ENCODE data around the gene EGLN3. TPM values are rescaled to one million over a fixed set of nuclear protein-coding genes. Genes with fewer than 3 reads are reported as not detected.

EGLN3 gene
- total RNA-seq, 1 experiment from 2014 or later: 3.1 TPM

DNA sequence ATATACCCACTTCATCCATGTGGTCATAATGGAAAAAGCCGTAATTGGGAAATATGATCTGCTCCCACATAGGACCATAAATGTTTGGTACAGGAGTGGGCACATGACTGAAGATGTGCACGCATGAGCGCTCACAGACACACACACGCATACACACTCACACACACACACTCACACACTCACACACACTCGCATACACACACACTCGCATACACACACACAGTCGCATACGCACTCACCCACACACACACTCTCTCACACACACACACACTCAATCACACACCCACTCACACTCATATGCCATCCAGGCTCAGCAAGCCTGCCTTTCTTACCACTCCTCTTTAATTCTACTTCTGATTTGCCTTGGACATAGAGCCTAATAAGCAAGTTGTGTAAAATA lies 45.6 kb upstream of the EGLN3 start:
- TF ChIP-seq, protein P1, sequence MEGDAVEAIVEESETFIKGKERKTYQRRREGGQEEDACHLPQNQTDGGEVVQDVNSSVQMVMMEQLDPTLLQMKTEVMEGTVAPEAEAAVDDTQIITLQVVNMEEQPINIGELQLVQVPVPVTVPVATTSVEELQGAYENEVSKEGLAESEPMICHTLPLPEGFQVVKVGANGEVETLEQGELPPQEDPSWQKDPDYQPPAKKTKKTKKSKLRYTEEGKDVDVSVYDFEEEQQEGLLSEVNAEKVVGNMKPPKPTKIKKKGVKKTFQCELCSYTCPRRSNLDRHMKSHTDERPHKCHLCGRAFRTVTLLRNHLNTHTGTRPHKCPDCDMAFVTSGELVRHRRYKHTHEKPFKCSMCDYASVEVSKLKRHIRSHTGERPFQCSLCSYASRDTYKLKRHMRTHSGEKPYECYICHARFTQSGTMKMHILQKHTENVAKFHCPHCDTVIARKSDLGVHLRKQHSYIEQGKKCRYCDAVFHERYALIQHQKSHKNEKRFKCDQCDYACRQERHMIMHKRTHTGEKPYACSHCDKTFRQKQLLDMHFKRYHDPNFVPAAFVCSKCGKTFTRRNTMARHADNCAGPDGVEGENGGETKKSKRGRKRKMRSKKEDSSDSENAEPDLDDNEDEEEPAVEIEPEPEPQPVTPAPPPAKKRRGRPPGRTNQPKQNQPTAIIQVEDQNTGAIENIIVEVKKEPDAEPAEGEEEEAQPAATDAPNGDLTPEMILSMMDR (IDR thresholded peaks at IDR 0.05; ENCODE audit: unreplicated experiment): no peak
- H3K36me3 Mint-ChIP-seq (ENCODE audit: insufficient read depth, unreplicated experiment): no peaks in the 10 kb centered on the region
- no peak overlapping the region for H3K27ac Mint-ChIP-seq (ENCODE audit: unreplicated experiment)
- H3K4me1 Mint-ChIP-seq (ENCODE audit: low read depth, unreplicated experiment): peaks cover 8% of the 10 kb centered on the region
- H3K4me3 Mint-ChIP-seq (ENCODE audit: low read depth, unreplicated experiment): no peak overlapping the region
- no TSS peak for BruUV-seq (replicated peaks)
- H3K9me3 Mint-ChIP-seq (ENCODE audit: low read depth, unreplicated experiment): no peaks in the 10 kb centered on the region
- CTCF ChIA-PET: no interaction called here
- DNase-seq: no peak
- no peaks in the 10 kb centered on the region for H3K27me3 Mint-ChIP-seq (ENCODE audit: unreplicated experiment)
- intact Hi-C loops (cut with micrococcal nuclease; ENCODE audit: unreplicated experiment): no loop called here

DNA sequence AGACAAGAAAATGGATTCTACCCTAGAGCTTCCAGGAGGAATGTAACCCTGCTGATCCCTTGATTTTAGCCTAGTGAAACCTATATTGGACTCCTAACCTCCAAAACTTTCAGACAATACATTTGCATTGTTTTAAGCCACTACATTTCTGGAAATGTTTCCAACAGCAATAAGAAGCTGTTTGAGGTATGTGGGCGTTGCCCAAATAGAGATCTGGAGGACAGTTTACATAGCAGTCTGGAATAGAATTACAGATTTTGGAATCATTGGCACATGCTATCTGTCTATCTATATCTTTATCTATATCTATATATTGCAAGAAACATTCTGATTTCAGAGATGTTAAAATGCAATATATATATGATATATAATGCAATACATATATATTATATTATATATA lies 42.4 kb upstream of the EGLN3 start:
- TF ChIP-seq, protein P1 (IDR thresholded peaks at IDR 0.05; ENCODE audit: unreplicated experiment): no peak
- no peak overlapping the region for H3K4me3 Mint-ChIP-seq (ENCODE audit: low read depth, unreplicated experiment)
- H3K27ac Mint-ChIP-seq (ENCODE audit: unreplicated experiment): no peak overlapping the region
- no peaks in the 10 kb centered on the region for H3K9me3 Mint-ChIP-seq (ENCODE audit: low read depth, unreplicated experiment)
- H3K36me3 Mint-ChIP-seq (ENCODE audit: insufficient read depth, unreplicated experiment): no peaks in the 10 kb centered on the region
- intact Hi-C loops (cut with micrococcal nuclease; ENCODE audit: unreplicated experiment): no loop called here
- H3K27me3 Mint-ChIP-seq (ENCODE audit: unreplicated experiment): no peaks in the 10 kb centered on the region
- H3K4me1 Mint-ChIP-seq (ENCODE audit: low read depth, unreplicated experiment): peaks cover 21% of the 10 kb centered on the region
- no peak for DNase-seq
- CTCF ChIA-PET: no interaction called here
- no TSS peak for BruUV-seq (replicated peaks)

DNA sequence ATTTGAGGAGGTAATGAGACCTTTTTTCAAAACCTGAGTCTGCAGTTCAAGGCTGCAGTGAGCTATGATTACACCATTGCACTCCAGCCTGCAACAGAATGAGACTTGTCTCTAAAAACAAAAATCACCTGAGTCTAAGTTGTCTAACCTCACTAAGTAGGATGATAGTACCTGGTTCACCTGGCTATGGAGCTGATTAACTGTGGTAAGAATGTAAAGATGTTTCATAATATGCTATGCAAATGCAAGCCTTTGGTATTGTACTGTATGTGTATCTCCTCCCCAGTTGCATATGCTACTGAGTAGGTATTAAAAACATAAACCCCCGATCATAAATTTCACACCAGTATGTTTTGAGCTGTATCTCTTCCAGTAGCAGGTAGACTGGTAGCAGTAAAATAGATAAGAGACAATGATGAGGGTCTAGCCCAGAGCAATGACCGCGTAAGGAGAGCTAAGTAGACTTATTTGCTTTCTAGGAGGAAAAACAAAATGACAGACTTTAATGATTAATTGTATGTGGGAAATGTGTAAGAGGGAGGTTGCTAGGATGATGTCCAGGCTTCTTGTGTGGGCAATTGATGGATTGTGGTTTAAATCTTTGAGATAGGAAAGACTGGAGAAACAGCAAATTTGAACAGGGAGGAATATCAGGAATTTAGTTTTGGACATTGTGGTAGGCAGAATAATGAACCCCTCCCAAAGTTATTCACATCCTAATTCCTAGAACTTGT lies 41.6 kb upstream of the EGLN3 start:
- intact Hi-C loops (cut with micrococcal nuclease; ENCODE audit: unreplicated experiment): no loop called here
- CTCF ChIA-PET: no interaction called here
- Mint-ChIP-seq H3K27ac (ENCODE audit: unreplicated experiment) (no peak overlapping the region), H3K4me3 (ENCODE audit: low read depth, unreplicated experiment) (no peak overlapping the region), H3K36me3 (ENCODE audit: insufficient read depth, unreplicated experiment) (no peaks in the 10 kb centered on the region), H3K4me1 (ENCODE audit: low read depth, unreplicated experiment) (peaks cover 21% of the 10 kb centered on the region), H3K9me3 (ENCODE audit: low read depth, unreplicated experiment) (no peaks in the 10 kb centered on the region), H3K27me3 (ENCODE audit: unreplicated experiment) (no peaks in the 10 kb centered on the region)
- no TSS peak for BruUV-seq (replicated peaks)
- DNase-seq: no peak
- TF ChIP-seq, protein P1 (IDR thresholded peaks at IDR 0.05; ENCODE audit: unreplicated experiment): no peak

DNA sequence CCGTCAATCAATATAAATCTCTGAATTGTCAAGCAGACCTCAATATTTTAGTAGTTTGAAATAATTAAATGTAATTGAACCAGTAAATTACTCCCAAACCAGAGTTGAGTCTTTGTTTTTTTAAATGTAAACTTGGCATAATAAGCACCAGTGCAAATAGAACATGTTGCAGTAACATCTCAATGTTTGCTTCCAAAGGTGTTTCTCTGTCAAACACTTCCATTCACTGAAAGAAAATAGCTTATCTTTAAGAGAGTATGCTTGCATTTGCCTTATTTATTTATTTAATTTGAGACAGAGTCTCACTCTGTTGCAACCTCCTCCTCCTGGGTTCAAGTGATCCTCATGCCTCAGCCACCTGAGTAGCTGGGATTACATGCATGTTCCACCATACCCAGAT lies 39.9 kb upstream of the EGLN3 start:
- H3K27me3 Mint-ChIP-seq (ENCODE audit: unreplicated experiment): no peaks in the 10 kb centered on the region
- no TSS peak for BruUV-seq (replicated peaks)
- CTCF ChIA-PET: no interaction called here

More for the DNA sequence above, 39.9 kb upstream of the EGLN3 start:
- intact Hi-C loops (cut with micrococcal nuclease; ENCODE audit: unreplicated experiment): no loop called here
- H3K36me3 Mint-ChIP-seq (ENCODE audit: insufficient read depth, unreplicated experiment): no peaks in the 10 kb centered on the region
- DNase-seq: no peak
- H3K4me3 Mint-ChIP-seq (ENCODE audit: low read depth, unreplicated experiment): no peak overlapping the region
- TF ChIP-seq, protein P1 (IDR thresholded peaks at IDR 0.05; ENCODE audit: unreplicated experiment): no peak
- H3K9me3 Mint-ChIP-seq (ENCODE audit: low read depth, unreplicated experiment): no peaks in the 10 kb centered on the region
- H3K4me1 Mint-ChIP-seq (ENCODE audit: low read depth, unreplicated experiment): peaks cover 21% of the 10 kb centered on the region
- H3K27ac Mint-ChIP-seq (ENCODE audit: unreplicated experiment): no peak overlapping the region
